PFSK-1 (cell line): ENCODE measurements around the gene MAD1L1. TPM values are rescaled to one million over a fixed set of nuclear protein-coding genes. Genes with fewer than 3 reads are reported as not detected.

Experiments
- FOXP2 ChIP-seq: optimal IDR thresholded peaks from 2 replicates; pipeline ENCODE3; 2011; ENCODE audit warnings: borderline replicate concordance, control low read depth, inconsistent platforms; ENCODE audit not compliant: insufficient read depth; ENCODE audit errors: extremely low read length, extremely low read depth
- POLR2AphosphoS5 ChIP-seq: IDR thresholded peaks from 2 replicates; pipeline ENCODE4 v1.6.1; 2012; ENCODE audit warnings: low read depth, mild to moderate bottlenecking, control low read depth, low read length, moderate library complexity
- REST ChIP-seq, 2 experiments: IDR thresholded peaks; 2 replicates each; pipeline versions ENCODE4 v1.6.1 to v1.8.0; 2011 to 2012; ENCODE audit warnings: low read depth in 2 of 2, low read length in 2 of 2, control low read depth in 1 of 2, inconsistent platforms in 1 of 2, mild to moderate bottlenecking in 1 of 2, moderate library complexity in 1 of 2; ENCODE audit not compliant: insufficient read depth in 1 of 2
- SIN3A ChIP-seq: IDR thresholded peaks from 2 replicates; pipeline ENCODE4 v1.6.1; 2012; ENCODE audit warnings: mild to moderate bottlenecking, low read length, moderate library complexity, borderline replicate concordance; ENCODE audit not compliant: insufficient read depth
- TAF1 ChIP-seq: IDR thresholded peaks from 2 replicates; pipeline ENCODE4 v1.6.1; 2012; ENCODE audit warnings: low read length, control low read depth, borderline replicate concordance; ENCODE audit not compliant: insufficient read depth
- polyA plus RNA-seq: library from polyadenylated mRNA; unstranded; fragments of >200 nt; gene quantifications from one replicate; pipeline ENCODE4 v1.2.1, GENCODE V29; 2012; ENCODE audit warnings: low read depth, missing spikeins; ENCODE audit not compliant: insufficient read length

MAD1L1 gene
- 109 TPM for polyA plus RNA-seq

DNA sequence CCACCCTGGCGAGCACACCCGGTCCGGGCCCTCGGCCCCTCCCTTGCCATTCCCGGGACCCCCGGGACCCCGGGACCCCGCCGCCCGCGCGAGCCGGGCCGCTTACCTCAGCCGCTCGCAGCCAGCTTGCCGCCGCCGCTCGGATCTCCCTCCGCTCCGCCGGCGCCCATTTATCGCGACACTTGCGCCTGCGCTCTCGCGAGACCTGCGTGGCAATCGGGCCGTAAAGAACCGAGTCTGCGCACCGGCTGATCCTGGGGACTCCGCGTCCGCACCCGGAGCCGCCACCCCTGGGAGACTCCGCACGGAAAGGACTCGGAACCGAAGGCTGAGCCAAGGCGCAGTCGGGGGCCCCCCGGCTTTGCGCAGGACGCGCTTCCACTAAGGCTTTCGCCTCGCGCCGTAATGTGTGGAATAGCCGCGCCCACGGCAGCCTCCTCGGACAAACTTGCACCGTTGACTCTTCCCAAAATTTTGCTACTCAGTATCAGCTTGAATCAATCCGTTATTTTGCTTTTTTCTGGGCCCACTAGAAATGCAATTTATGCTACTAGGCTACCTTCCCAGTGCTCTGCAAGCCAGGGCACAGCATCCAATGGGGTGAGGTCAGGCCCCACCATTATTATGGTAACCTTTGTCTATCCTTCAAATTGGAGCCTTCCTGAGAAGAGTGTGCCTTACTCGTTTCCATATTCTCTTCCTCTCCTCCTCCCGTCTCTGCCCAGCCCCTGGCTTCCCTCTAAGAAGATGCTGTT is at the start of gene MAD1L1:
Gene MAD1L1 (minus strand): TSS at position 180 of the 755 bp plus-strand sequence. CDS start 2,812 bp downstream, outside the sequence.
- TF ChIP-seq SIN3A (peak; percentile 89), FOXP2 (peak; percentile 75), POLR2AphosphoS5 (peak; percentile 91), TAF1 (peak; percentile 82; the same call in 1 of the 2 replicates), REST (IDR thresholded peaks at IDR 0.05; ENCODE audit: insufficient read depth in 1 of 2, low read depth in 2 of 2, low read length in 2 of 2) (no peak)

GRCh38 chr7:2282185-2282751 is 49.5 kb upstream of the MAD1L1 start:
- TF ChIP-seq REST (IDR thresholded peaks at IDR 0.05; ENCODE audit: insufficient read depth in 1 of 2, low read depth in 2 of 2, low read length in 2 of 2) = no peak
- no peak for TF ChIP-seq SIN3A
- TF ChIP-seq POLR2AphosphoS5 = no peak
- TF ChIP-seq TAF1 = no peak
- no peak for TF ChIP-seq FOXP2

GRCh38 chr7:2281541-2281940 is 48.8 kb upstream of the MAD1L1 start:
- TF ChIP-seq FOXP2 = no peak

DNA sequence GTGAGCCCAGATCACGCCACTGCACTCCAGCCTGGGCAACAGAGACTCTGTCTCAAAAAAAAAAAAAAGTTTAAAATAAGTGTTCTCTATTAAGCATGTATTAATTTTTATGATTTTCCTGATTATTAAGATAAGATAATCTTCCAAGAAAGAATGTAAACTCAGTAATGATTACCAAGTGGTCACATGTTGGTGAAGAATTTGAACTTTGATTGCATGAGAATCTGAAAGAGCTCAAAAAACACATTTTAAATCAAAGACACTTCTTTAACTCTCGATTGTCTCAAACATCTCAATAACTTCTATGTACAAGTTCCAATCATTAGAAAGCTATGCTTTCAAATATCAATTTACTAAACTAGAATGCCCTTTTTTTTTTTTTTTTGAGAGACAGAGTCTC is 47.7 kb upstream of the MAD1L1 start:
- no peak for TF ChIP-seq REST (IDR thresholded peaks at IDR 0.05; ENCODE audit: insufficient read depth in 1 of 2, low read depth in 2 of 2, low read length in 2 of 2)
- TF ChIP-seq POLR2AphosphoS5 = no peak
- no peak for TF ChIP-seq SIN3A
- no peak for TF ChIP-seq FOXP2
- no peak for TF ChIP-seq TAF1

DNA sequence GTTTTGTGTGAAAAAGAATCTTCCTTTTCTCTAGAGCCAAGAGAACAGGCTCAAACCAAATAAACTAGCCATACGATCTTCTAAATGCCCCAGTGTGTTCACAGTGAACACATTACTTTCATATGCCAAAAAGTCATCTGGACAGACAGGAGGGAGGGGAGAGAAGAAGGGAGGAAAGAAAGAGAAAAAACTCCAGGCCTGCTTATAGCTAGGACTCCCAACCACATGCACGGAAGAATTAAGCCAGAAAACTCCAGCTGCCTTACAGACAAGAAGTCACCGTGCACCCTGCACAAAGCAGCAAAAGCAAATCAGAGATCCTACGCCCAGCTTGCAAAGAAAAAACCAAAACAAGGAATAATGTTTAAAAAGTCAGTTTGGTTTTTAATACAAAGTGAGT is 47.2 kb upstream of the MAD1L1 start:
- TF ChIP-seq TAF1 (no peak), SIN3A (no peak), POLR2AphosphoS5 (no peak), REST (IDR thresholded peaks at IDR 0.05; ENCODE audit: insufficient read depth in 1 of 2, low read depth in 2 of 2, low read length in 2 of 2) (no peak), FOXP2 (no peak)
